Stimulated activated CD8-positive, alpha-beta memory T cell treated with anti-CD3 and anti-CD28 coated beads, Interleukin-7, amount 100 ng/mL, for 1 hour (primary cell): Measurements from ENCODE around the gene NOB1.

ENCODE experiments used
- DNase-seq, 2 donors: peaks; one replicate each; pipeline ENCODE4 v3.0.0-alpha.2; 2020; ENCODE audit warnings: low read depth in 2 of 2

The NOB1 gene

DNA sequence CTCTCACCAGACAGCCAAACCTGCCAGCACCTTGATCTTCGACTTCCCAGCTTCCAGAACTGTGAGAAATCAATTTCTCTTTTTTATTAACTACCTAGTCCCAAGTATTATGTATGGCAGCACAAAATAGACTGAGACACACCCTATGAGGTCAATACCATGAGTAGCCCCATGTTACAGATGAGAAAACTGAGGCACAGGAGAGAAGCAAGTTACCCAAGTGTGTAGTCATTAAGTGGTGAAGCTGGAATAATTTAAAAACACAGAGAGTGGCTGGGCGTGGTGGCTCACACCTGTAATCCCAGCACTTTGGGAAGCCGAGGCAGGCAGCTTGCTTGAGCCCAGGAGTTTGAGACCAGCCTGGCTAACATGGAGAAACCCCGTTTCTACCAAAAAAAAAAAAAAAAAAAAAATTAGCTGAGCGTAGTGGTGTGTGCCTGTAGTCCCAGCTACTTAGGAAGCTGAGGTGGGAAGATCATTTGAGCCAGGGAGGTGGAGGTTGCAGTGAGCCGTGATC lies 33.2 kb downstream of the NOB1 start:
- no peak for DNase-seq

DNA sequence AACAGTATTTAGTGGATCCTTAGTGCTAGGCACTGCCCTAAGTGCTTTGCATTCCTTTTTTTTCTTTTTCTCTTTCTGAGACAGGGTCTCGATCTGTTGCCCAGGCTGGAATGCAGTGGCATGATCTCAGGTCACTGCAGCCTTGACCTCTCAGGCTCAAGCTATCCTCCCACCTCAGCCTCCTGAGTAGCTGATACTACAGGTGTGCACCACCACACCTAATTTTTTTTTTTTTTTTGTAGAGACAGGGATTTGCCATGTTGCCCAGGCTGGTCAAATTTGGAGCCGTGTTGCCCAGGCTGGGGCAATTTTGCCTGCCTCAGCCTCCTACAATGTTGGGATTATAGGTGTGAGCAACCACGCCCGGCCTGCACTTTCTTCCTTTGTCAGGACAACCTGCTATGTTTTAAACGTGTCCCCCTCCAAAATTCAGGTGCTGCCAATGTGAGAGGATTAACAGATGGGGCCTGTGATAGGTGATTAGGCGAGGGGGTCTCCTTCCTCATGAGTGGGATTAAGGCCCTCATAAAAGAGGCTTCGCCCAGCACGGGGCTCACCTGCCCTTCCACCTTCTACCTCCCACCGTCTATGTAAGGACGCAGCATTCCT lies 33.8 kb downstream of the NOB1 start:
- DNase-seq: no peak

DNA sequence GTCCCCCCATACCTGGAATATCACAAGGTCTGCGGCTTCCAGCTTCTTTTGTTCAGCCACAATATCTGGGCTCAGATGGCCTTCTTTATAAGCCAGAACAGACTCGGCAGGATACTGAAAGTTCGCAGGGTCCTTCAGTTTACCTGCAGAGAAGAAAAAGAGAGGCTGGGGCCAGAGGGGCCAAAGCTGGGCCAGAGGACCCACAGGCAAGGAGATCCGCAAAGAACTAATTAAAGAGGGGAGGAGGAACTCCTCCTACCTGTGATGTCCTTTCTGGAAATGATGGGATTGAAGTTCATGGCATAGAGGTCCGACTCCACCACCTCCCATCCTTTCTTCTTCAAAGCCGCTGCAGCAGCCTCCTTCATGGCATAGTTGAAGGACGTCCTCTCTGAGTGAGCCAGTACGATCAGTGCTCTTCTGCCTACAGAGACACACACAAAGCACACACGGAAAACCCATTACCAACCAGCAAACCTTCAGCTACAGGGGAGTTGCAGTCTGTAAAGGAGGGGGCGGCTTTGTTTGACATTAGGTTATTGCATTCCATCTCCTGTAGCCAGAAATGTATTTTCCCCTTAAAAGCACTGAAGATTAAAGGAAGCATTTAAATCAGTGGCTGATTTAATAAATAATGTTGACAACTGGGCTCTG lies 36.5 kb downstream of the NOB1 start:
- DNase-seq: no peak

DNA sequence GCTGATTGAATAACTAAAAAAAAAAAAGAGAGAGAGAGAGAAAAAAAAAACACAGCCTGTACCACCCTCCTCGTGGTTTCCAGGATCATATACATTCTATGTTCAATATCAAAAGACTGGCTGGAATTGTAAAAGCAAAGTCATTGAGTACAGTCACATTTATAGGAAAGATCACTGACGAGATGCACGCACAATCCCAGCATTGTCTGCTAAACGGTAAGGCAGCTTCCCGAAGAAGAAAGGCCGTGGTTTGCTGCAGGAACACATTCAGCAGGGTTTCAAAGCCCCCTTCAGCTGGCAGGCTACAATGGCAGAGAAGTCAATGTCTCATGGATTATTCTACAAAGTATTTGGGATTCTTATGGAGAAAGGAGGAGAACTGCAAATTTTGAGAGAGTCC lies 37.7 kb downstream of the NOB1 start:
- DNase-seq: no peak

- DNase-seq: no peak
These were observed 41.7 kb downstream of the NOB1 start for GRCh38 chr16:69712914-69713581.

- DNase-seq: no peak
These were observed 42.4 kb downstream of the NOB1 start for GRCh38 chr16:69712277-69712676.

GRCh38 chr16:69711115-69711740 lies 43.5 kb downstream of the NOB1 start:
- no peak for DNase-seq

DNA sequence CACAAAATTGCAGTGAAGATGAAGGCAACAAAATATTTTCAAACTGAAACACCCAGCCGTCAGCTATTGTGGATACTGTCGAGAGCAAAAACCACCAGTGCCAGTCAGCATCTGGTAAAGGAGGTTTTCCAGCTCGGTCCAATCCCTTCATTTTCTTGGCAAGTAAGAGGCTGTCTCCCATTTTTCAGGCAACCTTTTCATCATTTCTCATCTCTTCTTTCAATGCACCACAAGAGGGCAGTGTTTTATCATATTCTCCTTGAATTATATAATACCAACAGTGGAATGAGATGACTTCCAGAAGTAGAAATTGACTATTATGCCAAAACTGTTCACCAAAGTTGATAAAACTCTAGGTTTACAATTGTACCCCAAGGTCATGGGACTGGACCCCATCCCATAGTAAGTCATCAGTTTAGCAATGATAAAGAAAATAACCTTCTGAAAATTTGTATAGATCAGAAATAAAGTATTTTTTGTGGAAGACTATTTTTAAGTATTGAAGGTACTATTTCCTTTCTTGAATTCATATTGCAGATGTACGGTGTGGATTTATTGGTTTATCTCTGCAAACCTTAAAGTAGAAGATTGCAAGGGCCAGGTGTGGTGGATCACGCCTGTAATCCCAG lies 45.2 kb downstream of the NOB1 start:
- no peak for DNase-seq

DNA sequence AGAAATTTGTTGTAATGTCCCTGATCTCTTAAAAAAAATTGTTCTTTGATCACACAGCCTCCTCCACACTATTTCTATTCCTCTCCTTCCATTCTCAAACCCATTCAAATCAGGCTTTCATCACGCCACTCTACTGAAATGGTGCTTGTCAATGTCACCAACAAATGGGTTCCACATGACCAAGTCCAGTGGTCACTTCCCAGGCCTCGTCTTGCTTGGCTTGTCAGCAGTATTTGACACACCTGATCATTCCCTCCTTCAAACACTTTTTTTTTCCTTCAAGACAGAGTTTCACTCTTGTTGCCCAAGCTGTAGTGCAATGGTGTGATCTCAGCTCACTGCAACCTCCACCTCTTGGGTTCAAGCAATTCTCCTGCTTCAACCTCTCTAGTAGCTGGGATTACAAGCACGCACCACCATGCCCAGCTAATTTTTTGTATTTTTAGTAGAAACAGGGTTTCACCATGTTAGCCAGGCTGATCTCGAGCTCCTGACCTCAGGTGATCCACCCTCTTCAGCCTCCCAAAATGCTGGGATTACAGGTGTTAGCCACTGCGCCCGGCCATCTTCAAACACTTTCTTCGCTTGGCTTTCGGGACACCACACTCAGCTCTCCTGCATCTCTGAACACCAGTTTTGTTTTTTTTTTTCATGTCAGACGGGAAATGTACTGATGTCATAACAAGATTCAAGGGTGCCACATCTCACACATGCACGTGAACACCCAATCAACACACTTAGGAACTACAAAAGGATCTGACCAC lies 46.6 kb downstream of the NOB1 start:
- no peak for DNase-seq

- DNase-seq: no peak
These were observed 47.8 kb downstream of the NOB1 start for GRCh38 chr16:69706975-69707340.

GRCh38 chr16:69706256-69706974 lies 48.3 kb downstream of the NOB1 start:
- no peak for DNase-seq

- DNase-seq: no peak
These were observed 51.1 kb downstream of the NOB1 start for GRCh38 chr16:69703638-69704037.

- DNase-seq: no peak
These were observed 52.9 kb downstream of the NOB1 start for GRCh38 chr16:69701866-69702265.

GRCh38 chr16:69701452-69701851 lies 53.3 kb downstream of the NOB1 start:
- DNase-seq: no peak

- no peak for DNase-seq
These were observed 54.8 kb downstream of the NOB1 start for GRCh38 chr16:69699915-69700314.

- DNase-seq: no peak
These were observed 56.3 kb downstream of the NOB1 start for GRCh38 chr16:69698404-69698803.

DNA sequence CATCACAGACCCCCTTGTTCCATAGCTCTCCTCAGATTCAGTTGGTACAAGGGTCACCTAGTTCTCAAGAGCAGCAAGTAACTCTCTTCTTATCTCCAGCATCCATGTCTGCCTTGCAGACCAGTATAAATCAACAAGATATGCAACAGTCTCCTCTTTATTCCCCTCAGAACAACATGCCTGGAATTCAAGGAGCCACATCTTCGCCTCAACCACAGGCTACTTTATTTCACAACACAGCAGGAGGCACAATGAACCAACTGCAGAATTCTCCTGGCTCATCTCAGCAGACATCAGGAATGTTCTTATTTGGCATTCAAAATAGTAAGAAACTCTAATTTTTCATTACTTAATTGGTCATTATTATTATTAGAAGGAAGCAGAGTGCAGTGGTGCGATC lies 60.8 kb downstream of the NOB1 start:
- DNase-seq: no peak

GRCh38 chr16:69691980-69692911 lies 62.5 kb downstream of the NOB1 start:
- DNase-seq: no peak
